Breast epithelium (tissue), 4 donors: ENCODE data around the gene CEP55. TPM values are rescaled to one million over a fixed set of nuclear protein-coding genes. Genes with fewer than 3 reads are reported as not detected.

ENCODE experiments used
- DNase-seq, 2 donors: peaks; one replicate each; pipeline ENCODE4 v3.0.0-alpha.2; 2019; ENCODE audit warnings: low spot score in 2 of 2
- H3K27ac ChIP-seq, 2 donors: fragments of 200-600 bp; sonication (generic) in 1 of 2; one replicate each; pipeline ENCODE4 v1.5.1; 2016 to 2019; ENCODE audit warnings: mild to moderate bottlenecking in 1 of 2
- H3K27me3 ChIP-seq, 2 donors: fragments of 200-600 bp; sonication (generic) in 1 of 2; one replicate each; pipeline versions ENCODE4 v1.5.1 to v1.6.0; 2017 to 2019; ENCODE audit warnings: control low read depth in 1 of 2, mild to moderate bottlenecking in 1 of 2
- H3K36me3 ChIP-seq: fragments of 200-600 bp; one replicate; pipeline ENCODE4 v1.5.1; 2019
- H3K4me1 ChIP-seq, 2 donors: fragments of 200-600 bp; sonication (generic); one replicate each; pipeline ENCODE4 v1.5.1; 2016 to 2019; ENCODE audit warnings: control low read depth in 1 of 2
- H3K4me3 ChIP-seq, 3 donors: fragments of 200-600 bp; sonication (generic); 1 replicate in 2 of 3; 2 replicates in 1 of 3; pipeline ENCODE4 v1.5.1; 2016 to 2019; ENCODE audit warnings: mild to moderate bottlenecking in 3 of 3, moderate library complexity in 2 of 3
- H3K9me3 ChIP-seq, 2 donors: fragments of 200-600 bp; sonication (generic) in 1 of 2; one replicate each; pipeline ENCODE4 v1.5.1; 2016 to 2019; ENCODE audit warnings: control low read depth in 1 of 2
- POLR2A ChIP-seq: fragments of 450-650 bp; IDR thresholded peaks from one replicate; pipeline ENCODE4 v1.6.1; 2016; ENCODE audit warnings: antibody characterized with exemption, mild to moderate bottlenecking, moderate library complexity
- POLR2AphosphoS5 ChIP-seq, 3 donors: sonication (generic); formaldehyde crosslinking; IDR thresholded peaks; one replicate each; pipeline ENCODE4 v1.6.1; 2017; ENCODE audit warnings: antibody characterized with exemption in 3 of 3
- intact Hi-C: fragments of 100-400 bp; cut with DNase I; formaldehyde crosslinking; loops from one replicate; pipeline ENCODE4 v1.15.1; 2023; ENCODE audit warnings: low total_unique reads
- total RNA-seq, 3 donors: library from RNA; depleted of rRNA; stranded (reverse); fragments of >200 nt; gene quantifications; one replicate each; pipeline ENCODE4 v1.1.0, GENCODE V29; 2016
- TF ChIP-seq, protein P1 (sequence below), 3 donors: fragments of 450-650 bp; IDR thresholded peaks; one replicate each; pipeline ENCODE4 v1.5.1; 2016 to 2017; ENCODE audit warnings: antibody characterized with exemption in 3 of 3, mild to moderate bottlenecking in 3 of 3, moderate library complexity in 3 of 3

CEP55 gene
- total RNA-seq, 3 donors from 2014 or later = 0.33 to 2.1 (median 0.73) TPM

DNA sequence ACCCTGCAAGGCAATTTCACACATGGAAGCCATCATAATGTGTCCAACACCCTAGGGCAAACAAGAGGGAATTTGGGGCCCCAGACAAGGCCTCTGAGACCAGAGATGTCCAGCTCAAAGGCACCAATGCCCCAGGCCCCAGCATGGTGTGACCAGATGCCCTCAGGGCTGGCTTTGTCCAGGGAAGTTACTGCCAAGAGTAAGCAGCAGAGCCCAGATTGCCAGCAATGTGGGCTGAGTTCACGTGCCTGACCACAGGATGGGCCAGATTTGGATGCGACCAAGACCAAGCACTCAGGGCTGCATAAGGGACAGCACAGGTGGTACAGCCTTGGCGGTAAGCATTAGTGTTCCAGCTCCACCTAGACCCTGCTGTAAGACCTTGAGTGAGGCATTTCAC lies 27.0 kb upstream of the CEP55 start:
- DNase-seq = no peak
- no peak for TF ChIP-seq POLR2AphosphoS5 (IDR thresholded peaks at IDR 0.05)
- no peak for TF ChIP-seq POLR2A
- TF ChIP-seq, protein P1, sequence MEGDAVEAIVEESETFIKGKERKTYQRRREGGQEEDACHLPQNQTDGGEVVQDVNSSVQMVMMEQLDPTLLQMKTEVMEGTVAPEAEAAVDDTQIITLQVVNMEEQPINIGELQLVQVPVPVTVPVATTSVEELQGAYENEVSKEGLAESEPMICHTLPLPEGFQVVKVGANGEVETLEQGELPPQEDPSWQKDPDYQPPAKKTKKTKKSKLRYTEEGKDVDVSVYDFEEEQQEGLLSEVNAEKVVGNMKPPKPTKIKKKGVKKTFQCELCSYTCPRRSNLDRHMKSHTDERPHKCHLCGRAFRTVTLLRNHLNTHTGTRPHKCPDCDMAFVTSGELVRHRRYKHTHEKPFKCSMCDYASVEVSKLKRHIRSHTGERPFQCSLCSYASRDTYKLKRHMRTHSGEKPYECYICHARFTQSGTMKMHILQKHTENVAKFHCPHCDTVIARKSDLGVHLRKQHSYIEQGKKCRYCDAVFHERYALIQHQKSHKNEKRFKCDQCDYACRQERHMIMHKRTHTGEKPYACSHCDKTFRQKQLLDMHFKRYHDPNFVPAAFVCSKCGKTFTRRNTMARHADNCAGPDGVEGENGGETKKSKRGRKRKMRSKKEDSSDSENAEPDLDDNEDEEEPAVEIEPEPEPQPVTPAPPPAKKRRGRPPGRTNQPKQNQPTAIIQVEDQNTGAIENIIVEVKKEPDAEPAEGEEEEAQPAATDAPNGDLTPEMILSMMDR (IDR thresholded peaks at IDR 0.05) = no peak
- peaks cover 4 to 55% of the 10 kb centered on the region in 2 donors for H3K4me1 ChIP-seq
- no peaks in the 10 kb centered on the region for H3K36me3 ChIP-seq
- H3K27ac ChIP-seq = peak overlapping the region; percentile 85 to 98
- no peaks in the 10 kb centered on the region for H3K9me3 ChIP-seq
- H3K27me3 ChIP-seq = no peaks in the 10 kb centered on the region
- no peak overlapping the region for H3K4me3 ChIP-seq
- intact Hi-C loops = no loop called here

DNA sequence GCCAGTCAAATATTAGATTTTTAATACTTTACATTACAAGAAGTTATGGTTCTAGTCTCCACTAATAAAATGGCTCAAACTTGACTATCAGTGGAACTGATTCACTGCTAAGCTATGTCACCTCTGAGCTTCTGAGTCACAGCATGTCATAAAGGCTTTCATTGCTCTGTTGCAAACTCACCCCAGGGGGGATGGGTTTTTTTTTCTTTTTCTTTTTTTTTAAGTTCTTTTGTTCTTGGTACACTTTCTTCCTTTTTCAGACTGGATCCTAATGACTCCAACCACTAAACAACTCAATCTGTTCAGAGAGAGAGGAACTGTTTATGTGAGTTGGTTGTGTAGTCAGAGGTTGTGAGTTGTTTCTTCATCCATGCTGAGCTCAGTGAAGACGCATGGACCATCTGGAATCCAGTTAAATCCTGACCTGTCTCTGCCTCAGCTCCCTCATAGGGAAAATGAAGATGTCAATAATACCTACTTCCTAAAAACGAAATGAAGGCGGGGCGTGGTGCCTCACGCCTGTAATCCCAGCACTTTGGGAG lies 25.2 kb upstream of the CEP55 start:
- no peaks in the 10 kb centered on the region for H3K36me3 ChIP-seq
- TF ChIP-seq, protein P1 (IDR thresholded peaks at IDR 0.05) = no peak
- peak in 2 of 3 donors; percentile 49 for TF ChIP-seq POLR2AphosphoS5 (IDR thresholded peaks at IDR 0.05)
- H3K9me3 ChIP-seq = no peaks in the 10 kb centered on the region
- no peak for DNase-seq
- H3K27ac ChIP-seq = peak overlapping the region; percentile 85 to 97
- intact Hi-C loops = no loop called here
- no peaks in the 10 kb centered on the region for H3K27me3 ChIP-seq
- H3K4me3 ChIP-seq = peak overlapping the region in 1 of 3 donors; percentile 19
- peaks cover 4 to 45% of the 10 kb centered on the region in 2 donors for H3K4me1 ChIP-seq

DNA sequence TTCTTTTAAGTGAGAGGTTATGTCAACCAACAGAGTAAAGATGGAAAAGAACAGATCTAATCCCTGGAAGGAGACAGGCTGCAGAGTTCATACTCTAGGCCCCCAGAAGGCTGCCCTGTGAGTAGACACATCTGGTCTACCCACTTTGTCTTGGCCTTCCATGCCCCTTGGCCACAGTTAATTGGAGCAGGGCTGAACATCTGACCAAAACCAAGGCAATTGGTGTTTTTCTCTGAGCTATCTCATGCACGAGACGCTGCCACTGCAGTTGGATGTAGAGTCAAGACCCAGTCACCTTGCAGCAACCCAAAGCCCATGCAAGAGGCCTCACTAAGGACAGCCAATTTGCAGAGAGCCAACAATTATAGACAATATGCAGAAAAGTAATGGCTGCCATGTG lies 23.3 kb upstream of the CEP55 start:
- intact Hi-C loops = no loop called here
- TF ChIP-seq POLR2A (no peak), POLR2AphosphoS5 (IDR thresholded peaks at IDR 0.05) (no peak)
- TF ChIP-seq, protein P1 (IDR thresholded peaks at IDR 0.05) = no peak
- Histone ChIP-seq H3K27ac (peak overlapping the region; percentile 85 to 97), H3K4me1 (peaks cover 4 to 37% of the 10 kb centered on the region in 2 donors), H3K9me3 (no peaks in the 10 kb centered on the region), H3K4me3 (no peak overlapping the region), H3K27me3 (no peaks in the 10 kb centered on the region), H3K36me3 (no peaks in the 10 kb centered on the region)
- DNase-seq = no peak

DNA sequence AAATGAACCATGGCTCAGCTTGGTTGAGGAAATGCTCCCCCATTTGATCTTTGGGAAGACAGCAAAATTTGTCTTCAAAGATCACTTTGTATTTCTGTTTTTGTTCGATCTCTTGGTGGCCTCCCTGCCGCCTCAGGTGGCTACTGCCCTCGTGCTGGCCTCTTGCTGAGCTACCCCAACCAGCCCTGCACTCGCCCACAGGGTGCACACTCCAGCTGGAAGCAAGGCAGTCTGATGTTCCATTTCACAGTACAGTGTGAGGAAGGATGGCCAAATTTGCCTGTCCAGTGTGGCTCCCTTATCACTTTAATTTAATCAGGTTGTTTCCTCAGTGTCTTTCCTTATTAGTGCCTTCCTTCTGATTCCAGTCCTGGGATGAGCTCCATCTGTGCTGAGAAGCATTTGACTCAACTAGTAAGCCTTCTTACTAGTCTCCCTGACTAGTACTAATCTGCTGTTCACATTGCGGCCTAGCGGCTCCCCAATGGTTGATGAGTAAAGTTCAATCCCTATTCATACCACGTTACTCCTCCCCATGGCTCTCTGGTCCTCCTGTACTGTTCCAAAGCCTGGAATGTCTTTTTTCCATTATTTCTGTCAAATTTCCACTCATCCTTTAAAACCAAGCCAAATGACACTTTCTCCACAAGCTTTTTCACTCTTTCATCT lies 22.5 kb upstream of the CEP55 start:
- H3K36me3 ChIP-seq = no peaks in the 10 kb centered on the region
- no peak overlapping the region for H3K4me3 ChIP-seq
- peaks cover 0 to 32% of the 10 kb centered on the region in 2 donors for H3K4me1 ChIP-seq
- TF ChIP-seq POLR2A (no peak), POLR2AphosphoS5 (IDR thresholded peaks at IDR 0.05) (no peak)
- TF ChIP-seq, protein P1 (IDR thresholded peaks at IDR 0.05) = no peak
- no peak for DNase-seq
- no peaks in the 10 kb centered on the region for H3K9me3 ChIP-seq
- no peaks in the 10 kb centered on the region for H3K27me3 ChIP-seq
- intact Hi-C loops = no loop called here
- H3K27ac ChIP-seq = peak overlapping the region; percentile 77 to 97

DNA sequence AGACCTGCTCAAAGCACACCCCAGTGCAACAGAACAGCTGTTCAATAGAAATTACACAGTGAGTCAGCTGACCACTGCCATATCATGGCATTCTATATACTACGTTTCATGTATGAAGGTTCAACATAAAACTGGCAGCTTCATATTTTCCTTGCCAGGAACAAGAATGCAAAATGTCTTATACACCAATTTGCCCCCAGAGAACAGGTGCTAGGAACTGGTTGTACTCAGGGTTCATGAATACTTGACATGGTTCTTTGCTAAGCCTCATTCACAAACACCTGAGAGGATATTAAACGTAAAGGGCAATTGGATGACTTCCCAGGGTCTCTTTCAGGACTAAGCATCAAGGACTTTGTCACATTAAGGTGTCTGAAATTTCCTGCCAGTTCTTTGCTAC lies 21.2 kb upstream of the CEP55 start:
- peak overlapping the region; percentile 77 to 97 for H3K27ac ChIP-seq

More for the DNA sequence above, 21.2 kb upstream of the CEP55 start:
- no peaks in the 10 kb centered on the region for H3K9me3 ChIP-seq
- no peak overlapping the region for H3K4me3 ChIP-seq
- DNase-seq = no peak
- no peaks in the 10 kb centered on the region for H3K36me3 ChIP-seq
- intact Hi-C loops = no loop called here
- H3K4me1 ChIP-seq = peaks cover 0 to 36% of the 10 kb centered on the region in 2 donors
- H3K27me3 ChIP-seq = no peaks in the 10 kb centered on the region
- no peak for TF ChIP-seq POLR2AphosphoS5 (IDR thresholded peaks at IDR 0.05)
- TF ChIP-seq POLR2A = no peak
- TF ChIP-seq, protein P1 (IDR thresholded peaks at IDR 0.05) = no peak
